Ovary (tissue), 9 donors: ENCODE data around the gene RNF111. TPM values are rescaled to one million over a fixed set of nuclear protein-coding genes. Genes with fewer than 3 reads are reported as not detected.

Experiments used
- DNase-seq, 5 donors: peaks; one replicate each; pipeline ENCODE4 v3.0.0-alpha.2; 2019 to 2020
- H3K27ac ChIP-seq, 2 donors: fragments of 200-600 bp; one replicate each; pipeline versions ENCODE4 v1.5.1 to v1.8.0; 2019 to 2022
- H3K27me3 ChIP-seq: fragments of 200-600 bp; one replicate; pipeline ENCODE4 v1.8.0; 2022
- H3K36me3 ChIP-seq: fragments of 200-600 bp; sonication (generic); one replicate; pipeline ENCODE4 v1.5.1; 2019
- H3K4me1 ChIP-seq: one replicate; pipeline ENCODE4 v1.8.1; 2013; ENCODE audit warnings: mild to moderate bottlenecking, moderate library complexity; ENCODE audit not compliant: insufficient read depth
- H3K4me3 ChIP-seq: fragments of 200-600 bp; sonication (generic); one replicate; pipeline ENCODE4 v1.5.1; 2017
- H3K9me3 ChIP-seq, 2 donors: fragments of 200-600 bp in 1 of 2; sonication (generic) in 1 of 2; one replicate each; pipeline versions ENCODE4 v1.5.1 to v1.8.1; 2013 to 2019; ENCODE audit warnings: mild to moderate bottlenecking in 1 of 2, moderate library complexity in 1 of 2
- CTCF ChIP-seq, 3 donors: fragments of 450-650 bp in 2 of 3; fragments of 200-600 bp in 1 of 3; IDR thresholded peaks; one replicate each; pipeline versions ENCODE4 v1.5.1 to v1.8.0; 2016 to 2022; ENCODE audit warnings: antibody characterized with exemption in 3 of 3, mild to moderate bottlenecking in 1 of 3
- EP300 ChIP-seq: sonication (generic); formaldehyde crosslinking; IDR thresholded peaks from one replicate; pipeline ENCODE4 v1.6.1; 2017; ENCODE audit warnings: antibody characterized with exemption
- POLR2A ChIP-seq: fragments of 450-650 bp; IDR thresholded peaks from one replicate; pipeline ENCODE4 v1.6.1; 2017; ENCODE audit warnings: antibody characterized with exemption, mild to moderate bottlenecking, moderate library complexity
- WGBS, 3 donors: extraction: QIAGEN DNeasy Blood & Tissue Kit in 1 of 3; methylation state at CpG; one replicate each; pipeline versions ENCODE4 v1.1.5 to v1.1.7; 2013 to 2017; 5-methylcytosine and 5-hydroxymethylcytosine counted together
- intact Hi-C, 4 donors: fragments of 100-400 bp; cut with DNase I; formaldehyde crosslinking; loops; one replicate each; pipeline versions ENCODE4 v1.11.0 to v1.15.1; 2022 to 2023
- polyA plus RNA-seq, 2 donors: library from polyadenylated mRNA; stranded (reverse); fragments of 200-250 nt in 1 of 2; fragments of 350-450 nt in 1 of 2; fragmentation: Illumina TruSeq in 1 of 2; extraction: RNeasy Lipid Tissue Mini Kit (QIAGEN cat#74804) in 1 of 2; gene quantifications; one replicate each; pipeline ENCODE4 v1.2.3, GENCODE V29; 2013 to 2014
- total RNA-seq, 7 donors: library from RNA; depleted of rRNA in 2 of 7; stranded (reverse); fragments of >200 nt in 2 of 7; fragmentation: NEBNext Ultra II Directional in 3 of 7; extraction: Animal tissue kit (Norgen Biotek cat#: 25700) in 3 of 7; gene quantifications; one replicate each; pipeline versions ENCODE4 v1.1.0 to v1.2.4, GENCODE V29; 2016 to 2023
- donor health status: DM: no; HTN: no; CAD: no; lungs with moderate emphysema.
- donor health status: DM: no; HTN: no; CAD: no.
- donor health status: Bipolar disorder and iron deficiency.
- donor health status: DM: yes; HTN: yes; CAD: no.
- donor health status: DM: no; HTN: no; CAD: no.
- donor health status: DM: yes; HTN: yes; CAD: no.

Gene RNF111
- total and polyA plus RNA-seq, 9 donors: 10.1 to 47.5 (median 29.3) TPM

- Histone ChIP-seq H3K27me3 (no peaks in the 10 kb centered on the region), H3K4me1 (no peaks in the 10 kb centered on the region), H3K4me3 (no peak overlapping the region), H3K9me3 (no peaks in the 10 kb centered on the region), H3K36me3 (no peaks in the 10 kb centered on the region), H3K27ac (no peak overlapping the region)
- intact Hi-C loops: no loop called here
- WGBS, 3 donors: 30 to 49% (median 39%) methylated on average over 8 of the region's 8 CpGs
- peak in 1 of 5 donors; percentile 38 for DNase-seq
- no peak for TF ChIP-seq EP300
- peak in 1 of 3 donors; percentile 18 for TF ChIP-seq CTCF (IDR thresholded peaks at IDR 0.05)
Observed at GRCh38 chr15:58957101-58957973, 30.1 kb upstream of the RNF111 start.

- Histone ChIP-seq H3K27ac (no peak overlapping the region), H3K36me3 (no peaks in the 10 kb centered on the region), H3K4me3 (no peak overlapping the region), H3K27me3 (no peaks in the 10 kb centered on the region), H3K9me3 (no peaks in the 10 kb centered on the region), H3K4me1 (no peaks in the 10 kb centered on the region)
- intact Hi-C loops: no loop called here
- WGBS, 3 donors: 41 to 53% (median 42%) methylated on average over 4 of the region's 4 CpGs
- TF ChIP-seq CTCF (IDR thresholded peaks at IDR 0.05): no peak
- no peak for DNase-seq
Observed at GRCh38 chr15:58958811-58959210, 28.7 kb upstream of the RNF111 start.

GRCh38 chr15:58962136-58962535 is 25.3 kb upstream of the RNF111 start:
- H3K4me1 ChIP-seq: no peaks in the 10 kb centered on the region
- H3K27me3 ChIP-seq: no peaks in the 10 kb centered on the region
- no peaks in the 10 kb centered on the region for H3K36me3 ChIP-seq
- H3K9me3 ChIP-seq: no peaks in the 10 kb centered on the region
- no peak for DNase-seq
- TF ChIP-seq CTCF (IDR thresholded peaks at IDR 0.05): no peak
- TF ChIP-seq POLR2A: no peak
- TF ChIP-seq EP300: no peak
- H3K27ac ChIP-seq: no peak overlapping the region
- H3K4me3 ChIP-seq: no peak overlapping the region
- intact Hi-C loops: no loop called here
- WGBS, 3 donors: 64 to 77% (median 69%) methylated on average over 1 of the region's 1 CpG

DNA sequence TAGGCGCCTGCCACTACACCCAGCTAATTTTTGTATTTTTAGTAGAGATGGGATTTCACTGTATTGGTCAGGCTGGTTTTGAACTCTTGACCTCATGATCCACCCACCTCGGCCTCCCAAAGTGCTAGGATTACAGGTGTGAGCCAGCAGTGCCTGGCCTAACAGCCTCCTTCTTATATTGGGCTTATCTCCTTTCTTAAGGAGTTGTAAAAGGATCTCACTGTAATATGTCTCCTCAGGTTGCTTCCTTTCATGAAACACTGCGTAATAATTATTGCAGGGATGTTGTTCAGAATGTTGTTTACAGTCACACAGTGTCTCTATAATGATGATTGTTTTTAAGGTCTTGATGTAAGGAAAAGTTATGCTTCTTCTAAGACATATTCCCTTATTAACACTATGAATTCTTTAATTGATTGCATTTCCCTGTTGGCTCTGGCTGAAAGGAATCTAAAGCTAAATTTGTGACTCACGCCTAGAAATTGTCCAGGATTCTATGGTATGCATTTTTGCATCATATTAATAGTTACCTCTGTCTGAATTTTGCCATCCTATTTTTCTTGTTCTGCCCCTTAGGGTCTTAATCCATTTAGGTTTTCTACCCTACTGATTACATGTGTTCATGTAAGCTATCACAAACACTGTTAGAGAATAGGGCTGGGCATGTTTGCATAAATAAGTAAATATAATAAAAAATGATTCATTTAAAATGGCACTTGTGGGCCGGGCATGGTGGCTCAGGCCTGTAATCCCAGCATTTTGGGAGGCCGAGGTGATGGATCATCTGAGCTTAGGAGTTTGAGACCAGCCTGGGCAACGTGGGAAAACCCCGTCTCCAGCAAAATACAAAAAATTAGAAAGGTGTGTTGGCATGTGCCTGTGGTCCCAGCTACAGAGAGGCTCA is 24.5 kb upstream of the RNF111 start:
- Histone ChIP-seq H3K9me3 (no peaks in the 10 kb centered on the region), H3K4me3 (no peak overlapping the region), H3K27ac (no peak overlapping the region), H3K36me3 (no peaks in the 10 kb centered on the region), H3K27me3 (no peaks in the 10 kb centered on the region), H3K4me1 (no peaks in the 10 kb centered on the region)
- intact Hi-C loops: no loop called here
- DNase-seq: no peak
- 87 to 91% (median 89%) methylated on average over 8 of the region's 8 CpGs for WGBS, 3 donors
- no peak for TF ChIP-seq EP300
- TF ChIP-seq CTCF (IDR thresholded peaks at IDR 0.05): no peak
- TF ChIP-seq POLR2A: no peak
